Thoracic aorta (tissue), 2 donors: ENCODE data around the gene LAMTOR2. TPM values are rescaled to one million over a fixed set of nuclear protein-coding genes. Genes with fewer than 3 reads are reported as not detected.

Experiments
- ATAC-seq: fragments of 150-250 bp; one replicate; pipeline ENCODE4 v1.8.0; 2017; ENCODE audit warnings: low read depth; ENCODE audit not compliant: insufficient number of reproducible peaks, low FRiP score
- DNase-seq: peaks from one replicate; pipeline ENCODE4 v3.0.0-alpha.2; 2020; ENCODE audit warnings: low spot score
- H3K27ac ChIP-seq, 2 donors: fragments of 200-600 bp; sonication (generic); 1 replicate in 1 of 2; 2 replicates in 1 of 2; pipeline ENCODE4 v1.5.1; 2016; ENCODE audit warnings: mild to moderate bottlenecking in 2 of 2, moderate library complexity in 2 of 2
- H3K27me3 ChIP-seq: fragments of 200-600 bp; sonication (generic); replicated peaks from 2 replicates; pipeline ENCODE4 v1.6.0; 2016; ENCODE audit warnings: mild to moderate bottlenecking; ENCODE audit not compliant: insufficient read depth
- H3K36me3 ChIP-seq: fragments of 200-600 bp; sonication (generic); one replicate; pipeline ENCODE4 v1.5.1; 2016
- H3K4me1 ChIP-seq, 2 donors: fragments of 200-600 bp; sonication (generic); 1 replicate in 1 of 2; 2 replicates in 1 of 2; pipeline versions ENCODE4 v1.5.1 to v1.6.0; 2016; ENCODE audit warnings: low read depth in 2 of 2, mild to moderate bottlenecking in 1 of 2; ENCODE audit not compliant: control insufficient read depth in 1 of 2
- H3K4me3 ChIP-seq: fragments of 200-600 bp; sonication (generic); 2 replicates; pipeline ENCODE4 v1.5.1; 2016; ENCODE audit warnings: mild to moderate bottlenecking
- H3K9me3 ChIP-seq: fragments of 200-600 bp; sonication (generic); 2 replicates; pipeline ENCODE4 v1.5.1; 2016
- CTCF ChIP-seq: fragments of 200-600 bp; sonication (generic); IDR thresholded peaks from one replicate; pipeline ENCODE4 v1.5.1; 2019; ENCODE audit warnings: antibody characterized with exemption
- total RNA-seq, 2 donors: library from RNA; depleted of rRNA; stranded (reverse); fragments of >200 nt; gene quantifications; one replicate each; pipeline versions ENCODE4 v1.1.0 to v1.2.3, GENCODE V29; 2016

LAMTOR2 gene
- total RNA-seq, 2 donors from 2014 or later, result 26.4 to 37.0 TPM

- Histone ChIP-seq H3K4me1 (peaks cover 4 to 22% of the 10 kb centered on the region in 2 donors), H3K4me3 (peak overlapping the region; percentile 89), H3K9me3 (no peaks in the 10 kb centered on the region), H3K27me3 (no peaks in the 10 kb centered on the region), H3K36me3 (no peaks in the 10 kb centered on the region), H3K27ac (no peak overlapping the region)
- ATAC-seq (no peak), DNase-seq (no peak)
- no peak for TF ChIP-seq CTCF
Measured at GRCh38 chr1:156083800-156084790, 29.5 kb downstream of the LAMTOR2 start.

- H3K27ac ChIP-seq, result no peak overlapping the region
- ATAC-seq (no peak), DNase-seq (no peak)
- no peak for TF ChIP-seq CTCF
- peaks cover 4 to 23% of the 10 kb centered on the region in 2 donors for H3K4me1 ChIP-seq
- no peaks in the 10 kb centered on the region for H3K36me3 ChIP-seq
- H3K4me3 ChIP-seq, result no peak overlapping the region
- no peaks in the 10 kb centered on the region for H3K27me3 ChIP-seq
- H3K9me3 ChIP-seq, result no peaks in the 10 kb centered on the region
Measured at GRCh38 chr1:156086256-156086662, 31.7 kb downstream of the LAMTOR2 start.

- H3K36me3 ChIP-seq, result no peaks in the 10 kb centered on the region
- no peak overlapping the region for H3K27ac ChIP-seq
- no peaks in the 10 kb centered on the region for H3K27me3 ChIP-seq
- no peak overlapping the region for H3K4me3 ChIP-seq
- no peak for TF ChIP-seq CTCF
- ATAC-seq (no peak), DNase-seq (no peak)
- H3K9me3 ChIP-seq, result no peaks in the 10 kb centered on the region
- peaks cover 0 to 3% of the 10 kb centered on the region in 2 donors for H3K4me1 ChIP-seq
Measured at GRCh38 chr1:156089704-156090103, 35.1 kb downstream of the LAMTOR2 start.

GRCh38 chr1:156090138-156090839, 35.7 kb downstream of the LAMTOR2 start:
- Histone ChIP-seq H3K27ac (no peak overlapping the region), H3K4me3 (no peak overlapping the region), H3K27me3 (no peaks in the 10 kb centered on the region), H3K36me3 (no peaks in the 10 kb centered on the region), H3K9me3 (no peaks in the 10 kb centered on the region), H3K4me1 (peaks cover 0 to 3% of the 10 kb centered on the region in 2 donors)
- no peak for DNase-seq
- no peak for TF ChIP-seq CTCF
- ATAC-seq, result no peak

GRCh38 chr1:156090840-156091188, 36.2 kb downstream of the LAMTOR2 start:
- H3K4me1 ChIP-seq, result peaks cover 0 to 3% of the 10 kb centered on the region in 2 donors
- TF ChIP-seq CTCF, result peak; percentile 90
- no peak overlapping the region for H3K4me3 ChIP-seq
- H3K9me3 ChIP-seq, result no peaks in the 10 kb centered on the region
- ATAC-seq (no peak), DNase-seq (no peak)
- H3K36me3 ChIP-seq, result no peaks in the 10 kb centered on the region
- no peaks in the 10 kb centered on the region for H3K27me3 ChIP-seq
- no peak overlapping the region for H3K27ac ChIP-seq
